ENCODE data around the gene CTH.
"Not testable (repeated sequence)": the region's sequence is repeated elsewhere in the genome, so short reads cannot be mapped to it uniquely, and the experiment has no call there.

DNA sequence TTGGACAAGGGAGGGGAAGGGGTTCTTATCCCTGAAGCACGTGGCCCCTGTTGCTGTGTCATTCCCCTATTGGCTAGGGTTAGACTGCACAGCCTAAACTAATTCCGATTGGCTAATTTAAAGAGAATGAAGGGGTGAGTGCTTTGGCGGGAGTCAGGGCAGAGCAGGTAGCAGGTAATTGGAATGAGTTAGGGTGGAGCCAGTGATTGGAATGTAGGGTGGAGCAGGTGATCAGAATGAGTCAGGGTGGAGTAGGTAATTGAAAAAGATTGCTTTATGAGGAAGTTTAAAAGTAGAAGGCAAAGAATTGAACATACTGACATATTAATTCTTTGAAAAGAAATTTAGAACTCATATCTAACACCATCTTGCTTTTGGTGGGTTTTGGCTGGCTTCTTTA is 44.1 kb upstream of the CTH start:
- not testable (repeated sequence) for TF ChIP-seq ZNF274 (IDR thresholded peaks at IDR 0.05; ENCODE audit: low read depth, low read length); YY1 (IDR thresholded peaks at IDR 0.05; ENCODE audit: insufficient read depth, insufficient read length); SUZ12 (IDR thresholded peaks at IDR 0.05; ENCODE audit: extremely low read depth, insufficient read depth, insufficient read length)
